Activated gamma-delta T cell treated with anti-CD3 and anti-CD28 coated beads, Interleukin-2, amount 50 U/mL, for 16 hours (primary cell): Measurements from ENCODE around the gene TLE1.
"Not testable (repeated sequence)": the region's sequence is repeated elsewhere in the genome, so short reads cannot be mapped to it uniquely, and the experiment has no call there.

Experiments
- DNase-seq: peaks from one replicate; pipeline ENCODE4 v3.0.0-alpha.2; 2020; ENCODE audit warnings: low read depth

Gene TLE1

GRCh38 chr9:81689343-81690175 is at the start of gene TLE1:
Gene TLE1 (minus strand): TSS chr9:81689547. CDS start chr9:81688240, 1,307 bp downstream.
- peak; percentile 82 for DNase-seq

- DNase-seq, result no peak
Observed at GRCh38 chr9:81737871-81738507, 48.6 kb upstream of the TLE1 start.

GRCh38 chr9:81730498-81730897 is 41.2 kb upstream of the TLE1 start:
- DNase-seq, result not testable (repeated sequence)

GRCh38 chr9:81729135-81729534 is 39.8 kb upstream of the TLE1 start:
- DNase-seq, result no peak

GRCh38 chr9:81724242-81724889 is 35.0 kb upstream of the TLE1 start:
- no peak for DNase-seq

- no peak for DNase-seq
Observed at GRCh38 chr9:81722277-81722676, 32.9 kb upstream of the TLE1 start.

- DNase-seq, result no peak
Observed at GRCh38 chr9:81720450-81721086, 31.2 kb upstream of the TLE1 start.

- no peak for DNase-seq
Observed at GRCh38 chr9:81719972-81720371, 30.6 kb upstream of the TLE1 start.

- DNase-seq, result no peak
Observed at GRCh38 chr9:81718244-81718643, 28.9 kb upstream of the TLE1 start.

- DNase-seq, result no peak
Observed at GRCh38 chr9:81717747-81718077, 28.4 kb upstream of the TLE1 start.

GRCh38 chr9:81717061-81717746 is 27.9 kb upstream of the TLE1 start:
- DNase-seq, result no peak

GRCh38 chr9:81716409-81716808 is 27.1 kb upstream of the TLE1 start:
- DNase-seq, result no peak

GRCh38 chr9:81705578-81705977 is 16.2 kb upstream of the TLE1 start:
- DNase-seq, result no peak

GRCh38 chr9:81694541-81694940 is 5.2 kb upstream of the TLE1 start:
- no peak for DNase-seq

GRCh38 chr9:81693671-81694378 is 4.5 kb upstream of the TLE1 start:
- no peak for DNase-seq

GRCh38 chr9:81690251-81690851 is 1.0 kb upstream of the TLE1 start:
- no peak for DNase-seq

- DNase-seq, result not testable (repeated sequence)
Observed at GRCh38 chr9:81689093-81689342, 329 bp downstream of the TLE1 start.

GRCh38 chr9:81688262-81689092 is 870 bp downstream of the TLE1 start:
- peak; percentile 10 for DNase-seq

- DNase-seq, result no peak
Observed at GRCh38 chr9:81687521-81688261, 1.7 kb downstream of the TLE1 start.
